HL-60 (cell line): ENCODE measurements around the gene TRIM62.

Experiments
- DNase-seq, 2 experiments: peaks; one replicate each; pipeline ENCODE4 v3.0.0-alpha.2; 2010 to 2020; ENCODE audit warnings: low read depth in 1 of 2, low spot score in 1 of 2
- H3K27ac ChIP-seq: fragments of 250-450 bp; sonication (Bioruptor Pico); replicated peaks from 2 replicates; pipeline ENCODE4 v1.5.1; 2020; ENCODE audit warnings: mild to moderate bottlenecking, moderate library complexity
- H3K27me3 ChIP-seq: fragments of 250-450 bp; sonication (Bioruptor Pico); 2 replicates; pipeline ENCODE4 v1.5.1; 2021; ENCODE audit warnings: mild to moderate bottlenecking, moderate library complexity; ENCODE audit not compliant: insufficient read depth, poor library complexity, severe bottlenecking
- H3K4me3 ChIP-seq: replicated peaks from 2 replicates; pipeline ENCODE4 v1.5.1; 2011; ENCODE audit warnings: mild to moderate bottlenecking, control low read depth, low read length; ENCODE audit not compliant: insufficient read depth
- GABPA ChIP-seq: IDR thresholded peaks from 2 replicates; pipeline ENCODE4 v1.6.1; 2012; ENCODE audit warnings: low read depth
- POLR2AphosphoS5 ChIP-seq: IDR thresholded peaks from 2 replicates; pipeline ENCODE4 v1.6.1; 2012; ENCODE audit warnings: low read depth
- SPI1 ChIP-seq: IDR thresholded peaks from 2 replicates; pipeline ENCODE4 v1.6.1; 2012; ENCODE audit warnings: low read depth, mild to moderate bottlenecking, borderline replicate concordance
- TF ChIP-seq, protein P1 (sequence below): IDR thresholded peaks from 2 replicates; pipeline ENCODE4 v1.6.1; 2012; ENCODE audit warnings: low read depth; ENCODE audit not compliant: insufficient replicate concordance
- TF ChIP-seq, protein P2 (sequence below): IDR thresholded peaks from one replicate; pipeline ENCODE4 v1.5.1; 2011; ENCODE audit warnings: low read length, control low read depth, inconsistent platforms; ENCODE audit not compliant: insufficient read depth

The TRIM62 gene

DNA sequence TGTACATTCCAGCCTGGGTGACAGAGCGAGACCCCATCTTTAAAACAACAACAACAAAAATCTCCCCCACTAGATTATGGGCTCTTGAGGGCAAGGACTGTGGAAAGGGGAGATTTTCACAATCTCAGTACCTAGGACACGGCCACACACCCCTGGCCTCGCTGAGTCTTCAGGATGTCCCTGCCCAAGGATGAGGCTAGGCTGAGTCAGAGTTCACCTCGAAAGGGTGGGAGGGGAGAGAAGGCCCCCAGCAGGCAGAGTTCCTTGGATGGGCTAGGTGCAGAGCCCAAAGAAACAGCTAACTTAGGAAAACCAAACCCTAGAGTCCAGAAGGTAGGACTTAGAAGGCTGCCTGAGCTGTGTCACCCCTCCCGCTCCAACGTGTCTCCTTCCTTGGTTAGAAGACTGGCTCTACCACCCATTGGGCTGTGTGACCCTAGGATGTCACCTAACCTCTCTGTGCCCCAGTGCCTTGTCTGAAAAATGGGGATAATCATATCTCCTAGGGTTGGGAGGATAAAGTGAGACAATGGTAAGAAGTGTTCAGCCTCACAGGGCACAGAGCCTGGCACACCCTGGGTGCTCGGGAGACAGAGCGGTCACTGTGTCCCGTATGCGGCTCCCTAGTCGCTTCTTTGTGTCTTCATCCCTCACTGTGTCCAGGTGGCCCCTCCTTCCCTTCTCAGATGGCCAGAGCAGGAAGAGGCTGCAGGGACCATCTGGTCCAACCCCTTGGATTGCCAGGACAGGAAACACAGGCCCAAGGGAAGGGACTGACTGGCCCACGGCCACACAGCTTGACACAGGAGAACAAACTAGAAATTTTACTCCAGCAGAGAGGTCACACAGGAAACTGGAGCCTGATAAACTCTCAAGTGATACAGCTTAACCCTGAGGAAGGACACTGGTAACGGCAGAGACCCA lies 11.2 kb downstream of the TRIM62 start:
- TF ChIP-seq GABPA, result no peak
- TF ChIP-seq, protein P1, sequence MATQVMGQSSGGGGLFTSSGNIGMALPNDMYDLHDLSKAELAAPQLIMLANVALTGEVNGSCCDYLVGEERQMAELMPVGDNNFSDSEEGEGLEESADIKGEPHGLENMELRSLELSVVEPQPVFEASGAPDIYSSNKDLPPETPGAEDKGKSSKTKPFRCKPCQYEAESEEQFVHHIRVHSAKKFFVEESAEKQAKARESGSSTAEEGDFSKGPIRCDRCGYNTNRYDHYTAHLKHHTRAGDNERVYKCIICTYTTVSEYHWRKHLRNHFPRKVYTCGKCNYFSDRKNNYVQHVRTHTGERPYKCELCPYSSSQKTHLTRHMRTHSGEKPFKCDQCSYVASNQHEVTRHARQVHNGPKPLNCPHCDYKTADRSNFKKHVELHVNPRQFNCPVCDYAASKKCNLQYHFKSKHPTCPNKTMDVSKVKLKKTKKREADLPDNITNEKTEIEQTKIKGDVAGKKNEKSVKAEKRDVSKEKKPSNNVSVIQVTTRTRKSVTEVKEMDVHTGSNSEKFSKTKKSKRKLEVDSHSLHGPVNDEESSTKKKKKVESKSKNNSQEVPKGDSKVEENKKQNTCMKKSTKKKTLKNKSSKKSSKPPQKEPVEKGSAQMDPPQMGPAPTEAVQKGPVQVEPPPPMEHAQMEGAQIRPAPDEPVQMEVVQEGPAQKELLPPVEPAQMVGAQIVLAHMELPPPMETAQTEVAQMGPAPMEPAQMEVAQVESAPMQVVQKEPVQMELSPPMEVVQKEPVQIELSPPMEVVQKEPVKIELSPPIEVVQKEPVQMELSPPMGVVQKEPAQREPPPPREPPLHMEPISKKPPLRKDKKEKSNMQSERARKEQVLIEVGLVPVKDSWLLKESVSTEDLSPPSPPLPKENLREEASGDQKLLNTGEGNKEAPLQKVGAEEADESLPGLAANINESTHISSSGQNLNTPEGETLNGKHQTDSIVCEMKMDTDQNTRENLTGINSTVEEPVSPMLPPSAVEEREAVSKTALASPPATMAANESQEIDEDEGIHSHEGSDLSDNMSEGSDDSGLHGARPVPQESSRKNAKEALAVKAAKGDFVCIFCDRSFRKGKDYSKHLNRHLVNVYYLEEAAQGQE, result no peak
- TF ChIP-seq SPI1, result no peak
- no peak overlapping the region for H3K4me3 ChIP-seq
- no peak for DNase-seq
- no peaks in the 10 kb centered on the region for H3K27me3 ChIP-seq
- no peak overlapping the region for H3K27ac ChIP-seq

DNA sequence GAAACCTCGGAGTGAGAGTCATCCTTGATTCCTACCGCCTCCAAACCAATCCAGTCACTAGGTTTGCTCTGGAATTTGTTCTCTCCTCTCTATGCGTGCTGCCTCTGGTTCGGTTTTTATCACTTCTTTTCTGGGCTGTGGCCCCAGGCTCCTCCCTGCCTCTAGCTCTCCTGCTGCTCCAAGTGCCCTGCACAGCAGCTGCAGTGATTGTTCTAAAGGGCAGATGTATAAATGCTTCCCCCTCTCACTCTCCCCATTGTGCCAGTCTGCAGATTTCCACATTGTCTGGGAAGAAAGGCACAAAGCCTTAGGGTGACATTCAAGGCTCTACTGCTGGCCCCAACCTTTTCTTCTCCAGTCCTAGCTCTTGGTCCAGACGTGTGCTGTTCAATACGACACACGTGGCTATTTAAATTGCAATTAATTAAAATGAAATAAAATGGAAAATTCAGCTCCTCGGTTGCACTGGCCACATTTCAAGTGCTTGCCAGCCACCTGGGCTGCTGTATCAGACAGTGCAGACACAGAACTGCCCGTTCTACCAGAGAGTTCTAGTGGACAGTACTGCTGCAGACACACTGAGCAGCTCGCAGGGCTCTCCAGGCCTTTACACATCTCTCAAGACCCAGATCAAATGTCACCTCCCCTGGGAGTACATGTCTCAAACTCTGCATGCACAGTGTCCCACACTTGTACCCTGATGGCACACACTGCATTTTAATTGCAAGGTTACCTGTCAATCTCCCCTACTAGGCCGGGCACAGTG lies 12.4 kb downstream of the TRIM62 start:
- H3K4me3 ChIP-seq, result no peak overlapping the region
- no peak for DNase-seq
- H3K27me3 ChIP-seq, result no peaks in the 10 kb centered on the region
- no peak for TF ChIP-seq GABPA
- TF ChIP-seq, protein P1, result no peak
- no peak for TF ChIP-seq POLR2AphosphoS5
- TF ChIP-seq, protein P2, sequence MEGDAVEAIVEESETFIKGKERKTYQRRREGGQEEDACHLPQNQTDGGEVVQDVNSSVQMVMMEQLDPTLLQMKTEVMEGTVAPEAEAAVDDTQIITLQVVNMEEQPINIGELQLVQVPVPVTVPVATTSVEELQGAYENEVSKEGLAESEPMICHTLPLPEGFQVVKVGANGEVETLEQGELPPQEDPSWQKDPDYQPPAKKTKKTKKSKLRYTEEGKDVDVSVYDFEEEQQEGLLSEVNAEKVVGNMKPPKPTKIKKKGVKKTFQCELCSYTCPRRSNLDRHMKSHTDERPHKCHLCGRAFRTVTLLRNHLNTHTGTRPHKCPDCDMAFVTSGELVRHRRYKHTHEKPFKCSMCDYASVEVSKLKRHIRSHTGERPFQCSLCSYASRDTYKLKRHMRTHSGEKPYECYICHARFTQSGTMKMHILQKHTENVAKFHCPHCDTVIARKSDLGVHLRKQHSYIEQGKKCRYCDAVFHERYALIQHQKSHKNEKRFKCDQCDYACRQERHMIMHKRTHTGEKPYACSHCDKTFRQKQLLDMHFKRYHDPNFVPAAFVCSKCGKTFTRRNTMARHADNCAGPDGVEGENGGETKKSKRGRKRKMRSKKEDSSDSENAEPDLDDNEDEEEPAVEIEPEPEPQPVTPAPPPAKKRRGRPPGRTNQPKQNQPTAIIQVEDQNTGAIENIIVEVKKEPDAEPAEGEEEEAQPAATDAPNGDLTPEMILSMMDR, result no peak
- TF ChIP-seq SPI1, result no peak
- no peak overlapping the region for H3K27ac ChIP-seq

DNA sequence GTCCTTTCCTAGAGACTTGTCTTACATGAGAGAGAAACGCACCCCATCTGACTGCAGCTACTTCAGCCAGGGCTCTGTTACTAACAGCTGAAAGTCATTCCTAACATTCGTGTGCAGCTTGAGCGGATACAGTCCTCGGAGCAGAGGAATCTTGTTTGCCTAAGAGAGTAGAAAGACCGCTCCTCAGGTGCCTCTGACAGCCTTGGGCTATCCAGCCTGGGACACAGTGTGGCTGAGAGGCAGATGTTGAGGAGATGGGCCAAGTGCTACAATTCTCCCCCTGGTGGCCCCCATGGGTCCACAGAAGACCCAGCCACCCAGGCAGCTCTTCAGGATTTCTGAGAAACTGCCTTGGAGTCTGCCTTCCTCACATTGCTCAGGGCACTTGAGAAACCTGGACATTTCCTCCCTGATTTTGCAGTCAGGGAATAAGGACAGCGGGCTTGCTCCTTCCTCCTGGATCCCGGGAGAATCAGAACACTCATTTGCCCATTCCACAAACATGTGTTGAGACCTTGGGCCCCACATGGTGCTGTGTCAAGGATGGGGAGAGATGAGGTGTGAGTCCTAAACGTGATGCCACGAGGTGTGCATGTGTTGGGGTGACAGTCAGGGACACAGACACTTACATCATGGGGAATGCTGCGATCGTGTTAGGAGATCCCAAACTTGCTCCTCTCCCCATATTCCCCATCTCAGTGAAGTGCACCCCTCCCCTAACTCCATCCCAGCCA lies 13.1 kb downstream of the TRIM62 start:
- Histone ChIP-seq H3K27ac (no peak overlapping the region), H3K4me3 (no peak overlapping the region), H3K27me3 (no peaks in the 10 kb centered on the region)
- no peak for DNase-seq
- TF ChIP-seq, protein P1, result no peak
- TF ChIP-seq SPI1, result no peak
- TF ChIP-seq, protein P2, result no peak
